NT2/D1 (cell line): Measurements from ENCODE around the gene GAS7.

Source experiments
- SUZ12 ChIP-seq: IDR thresholded peaks from 2 replicates; pipeline ENCODE4 v1.6.1; 2011; ENCODE audit not compliant: insufficient read length, insufficient read depth; ENCODE audit errors: extremely low read depth
- ZNF274 ChIP-seq: IDR thresholded peaks from 2 replicates; pipeline ENCODE4 v1.6.1; 2011; ENCODE audit warnings: mild to moderate bottlenecking, low read depth, low read length

GRCh38 chr17:9890124-9890523 lies 308.3 kb downstream of the GAS7 start:
- no peak for TF ChIP-seq ZNF274
- TF ChIP-seq SUZ12 = no peak
